SU-DHL-6 (cell line): ENCODE results near the gene VPS36.

Experiments
- CTCF ChIP-seq: fragments of 200-600 bp; sonication (generic); IDR thresholded peaks from one replicate; pipeline ENCODE4 v1.5.1; 2017; ENCODE audit warnings: antibody characterized with exemption, mild to moderate bottlenecking, low read length, moderate library complexity; ENCODE audit not compliant: insufficient read depth, poor library complexity, severe bottlenecking
- EZH2phosphoT487 ChIP-seq: fragments of 200-600 bp; sonication (generic), shearing (Covaris generic); conservative IDR thresholded peaks from 2 replicates; pipeline ENCODE4 v1.6.1; 2018; ENCODE audit warnings: mild to moderate bottlenecking, antibody characterized with exemption, low read length, moderate library complexity, mixed read lengths

- no peak for TF ChIP-seq CTCF
- TF ChIP-seq EZH2phosphoT487 = no peak
Observed at GRCh38 chr13:52374389-52374788, 76.0 kb downstream of the VPS36 start.
